ENCODE results near the gene YY1. TPM values are rescaled to one million over a fixed set of nuclear protein-coding genes. Genes with fewer than 3 reads are reported as not detected.

YY1 gene
- total and polyA plus RNA-seq, 2 of the 8 experiments (the other 6 are each of a cell fraction or from before 2014, with no cell fraction given): 26.4 to 106 TPM

GRCh38 chr14:100239840-100240667 is 1.1 kb downstream of the YY1 start (continued):
- peak; percentile 81 for TF ChIP-seq EGR1 (IDR thresholded peaks at IDR 0.05; ENCODE audit: borderline replicate concordance, low read depth, low read length)
- TF ChIP-seq HDAC2 (IDR thresholded peaks at IDR 0.05; ENCODE audit: borderline replicate concordance in 1 of 2, low read depth in 2 of 2, low read length in 2 of 2): peak in 1 of 2 experiments; percentile 6; a peak in 1 of 4 replicates
- peak in 1 of 2 experiments; percentile 31; a peak in 1 of 4 replicates for TF ChIP-seq RAD21 (IDR thresholded peaks at IDR 0.05 in 1 of 2, conservative IDR thresholded peaks at IDR 0.05 in 1 of 2; ENCODE audit: low read depth in 2 of 2, low read length in 2 of 2)
- no peak for TF ChIP-seq NRF1 (IDR thresholded peaks at IDR 0.05; ENCODE audit: low read depth, low read length)
- TF ChIP-seq SIN3A (conservative IDR thresholded peaks at IDR 0.05 in 1 of 2, IDR thresholded peaks at IDR 0.05 in 1 of 2; ENCODE audit: low read depth in 1 of 2, low read length in 2 of 2): peak in 1 of 2 experiments; percentile 67; a peak in 1 of 4 replicates
- TF ChIP-seq GTF2F1 (IDR thresholded peaks at IDR 0.05; ENCODE audit: borderline replicate concordance, low read depth, low read length): no peak
- no peak for TF ChIP-seq TAF7 (optimal IDR thresholded peaks at IDR 0.05; ENCODE audit: borderline replicate concordance, low read depth, low read length)
- TF ChIP-seq ATF3 (IDR thresholded peaks at IDR 0.05; ENCODE audit: insufficient read depth, low read depth, low read length): no peak
- TF ChIP-seq SAP30 (IDR thresholded peaks at IDR 0.05; ENCODE audit: insufficient read depth, insufficient replicate concordance, low read length): no peak
- TF ChIP-seq RBBP5 (IDR thresholded peaks at IDR 0.05; ENCODE audit: borderline replicate concordance, low read depth, low read length): no peak
- TF ChIP-seq SIX5 (IDR thresholded peaks at IDR 0.05; ENCODE audit: low read depth, low read length): no peak
- TF ChIP-seq EZH2 (IDR thresholded peaks at IDR 0.05; ENCODE audit: low read depth, low read length, severe bottlenecking): no peak
- TF ChIP-seq YY1 (IDR thresholded peaks at IDR 0.05; ENCODE audit: low read depth, low read length): peak; percentile 97
- no peak for TF ChIP-seq HDAC6 (IDR thresholded peaks at IDR 0.05; ENCODE audit: low read depth, low read length)
- TF ChIP-seq, protein P1, sequence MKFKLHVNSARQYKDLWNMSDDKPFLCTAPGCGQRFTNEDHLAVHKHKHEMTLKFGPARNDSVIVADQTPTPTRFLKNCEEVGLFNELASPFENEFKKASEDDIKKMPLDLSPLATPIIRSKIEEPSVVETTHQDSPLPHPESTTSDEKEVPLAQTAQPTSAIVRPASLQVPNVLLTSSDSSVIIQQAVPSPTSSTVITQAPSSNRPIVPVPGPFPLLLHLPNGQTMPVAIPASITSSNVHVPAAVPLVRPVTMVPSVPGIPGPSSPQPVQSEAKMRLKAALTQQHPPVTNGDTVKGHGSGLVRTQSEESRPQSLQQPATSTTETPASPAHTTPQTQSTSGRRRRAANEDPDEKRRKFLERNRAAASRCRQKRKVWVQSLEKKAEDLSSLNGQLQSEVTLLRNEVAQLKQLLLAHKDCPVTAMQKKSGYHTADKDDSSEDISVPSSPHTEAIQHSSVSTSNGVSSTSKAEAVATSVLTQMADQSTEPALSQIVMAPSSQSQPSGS (IDR thresholded peaks at IDR 0.05; ENCODE audit: low read length): no peak
- TF ChIP-seq SP1 (IDR thresholded peaks at IDR 0.05; ENCODE audit: low read depth, low read length): no peak
- no peak for TF ChIP-seq GABPA (IDR thresholded peaks at IDR 0.05; ENCODE audit: borderline replicate concordance, insufficient read depth, low read length)
- TF ChIP-seq SP2 (IDR thresholded peaks at IDR 0.05; ENCODE audit: low read length): no peak
- no peak for TF ChIP-seq CHD1 (IDR thresholded peaks at IDR 0.05; ENCODE audit: low read depth, low read length)
- TF ChIP-seq FOSL1 (IDR thresholded peaks at IDR 0.05; ENCODE audit: insufficient read depth, low read depth, low read length): no peak
